K562 treated with DMSO at 1 percent for 48 hours (cell line): Measurements from ENCODE around the gene DENND5B. TPM values are rescaled to one million over a fixed set of nuclear protein-coding genes. Genes with fewer than 3 reads are reported as not detected.

Source experiments
- total RNA-seq: library from RNA; unstranded; fragments of 300-600 nt; gene quantifications from 2 replicates; pipeline ENCODE4 v1.2.3, GENCODE V29; 2022; ENCODE audit warnings: low replicate concordance; ENCODE audit errors: extremely low read depth

DENND5B gene
- not detected in 2 replicates for total RNA-seq

DNA sequence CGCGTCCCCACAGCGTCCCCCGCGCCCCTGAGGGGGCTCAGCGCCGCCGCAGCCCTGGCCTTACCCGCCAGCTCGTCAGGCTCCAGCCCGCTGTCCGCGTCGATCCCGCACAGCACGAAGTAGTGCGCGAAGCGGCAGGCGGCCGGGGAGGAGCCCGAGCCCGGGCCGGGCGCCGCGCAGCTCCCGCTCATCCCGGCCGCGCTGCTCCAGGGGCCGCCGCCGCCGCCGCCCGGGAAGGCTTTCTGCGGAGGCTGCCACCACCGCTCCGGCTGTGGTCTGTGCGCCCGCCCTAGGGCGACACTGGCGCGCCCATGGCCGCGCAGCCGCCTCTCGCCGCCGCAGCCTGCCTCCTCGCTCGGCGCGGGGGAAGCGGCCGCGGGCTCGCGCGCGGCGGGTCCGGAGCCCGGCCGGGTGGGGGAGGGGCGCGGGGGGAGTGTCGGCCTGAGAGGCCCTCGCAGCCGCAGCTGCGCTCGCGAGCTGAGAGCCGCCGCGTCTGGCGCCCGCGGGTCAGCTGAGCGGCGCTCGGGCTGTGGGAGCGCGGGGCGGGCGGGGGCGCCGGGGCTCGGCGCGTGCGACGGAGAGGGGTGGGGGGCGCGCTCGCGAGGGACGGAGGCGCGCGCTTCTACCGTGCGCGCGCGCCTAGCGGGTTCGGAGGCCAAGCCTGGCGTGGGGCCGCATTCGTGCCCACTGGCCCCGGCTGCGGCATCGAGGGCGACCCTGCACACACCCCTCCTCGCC lies at the start of gene DENND5B:
TSS of gene DENND5B (minus strand) at position 495 of the 738 bp plus-strand sequence. CDS start at position 191, 304 bp downstream.

Other genes with a start within 250 kb of the DENND5B start
- gene ETFBKMT, start 68.6 kb upstream of the DENND5B start, total RNA-seq, result not detected in 2 replicates
- gene AMN1, start 137.9 kb upstream of the DENND5B start, total RNA-seq, result not detected in 2 replicates